ENCODE measurements around the gene B4GALT5. TPM values are rescaled to one million over a fixed set of nuclear protein-coding genes. Genes with fewer than 3 reads are reported as not detected.

The B4GALT5 gene
- polyA plus RNA-seq, 1 of the 3 experiments (the other 2 are of a cell fraction), result 35.1 TPM

DNA sequence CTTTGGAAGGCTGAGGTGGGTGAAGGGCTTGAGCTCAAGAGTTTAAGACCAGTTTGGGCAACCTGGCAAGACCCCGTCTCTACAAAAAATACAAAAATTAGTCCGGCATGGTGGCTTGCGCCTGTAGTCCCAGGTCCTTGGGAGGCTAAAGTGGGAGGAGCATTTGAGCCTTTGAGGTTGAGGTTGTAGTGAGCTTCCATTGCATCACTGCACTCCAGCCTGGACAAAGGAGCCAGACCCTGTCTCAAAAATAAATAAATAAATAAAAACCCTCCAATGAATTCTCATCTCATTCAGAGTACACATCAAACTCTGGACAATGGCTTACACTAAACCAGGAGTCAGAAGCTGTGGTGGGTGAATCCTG is 31.8 kb downstream of the B4GALT5 start (continued):
- TF ChIP-seq, protein P1, sequence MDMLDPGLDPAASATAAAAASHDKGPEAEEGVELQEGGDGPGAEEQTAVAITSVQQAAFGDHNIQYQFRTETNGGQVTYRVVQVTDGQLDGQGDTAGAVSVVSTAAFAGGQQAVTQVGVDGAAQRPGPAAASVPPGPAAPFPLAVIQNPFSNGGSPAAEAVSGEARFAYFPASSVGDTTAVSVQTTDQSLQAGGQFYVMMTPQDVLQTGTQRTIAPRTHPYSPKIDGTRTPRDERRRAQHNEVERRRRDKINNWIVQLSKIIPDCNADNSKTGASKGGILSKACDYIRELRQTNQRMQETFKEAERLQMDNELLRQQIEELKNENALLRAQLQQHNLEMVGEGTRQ (IDR thresholded peaks at IDR 0.05; ENCODE audit: borderline replicate concordance, low read depth, low read length), result no peak

DNA sequence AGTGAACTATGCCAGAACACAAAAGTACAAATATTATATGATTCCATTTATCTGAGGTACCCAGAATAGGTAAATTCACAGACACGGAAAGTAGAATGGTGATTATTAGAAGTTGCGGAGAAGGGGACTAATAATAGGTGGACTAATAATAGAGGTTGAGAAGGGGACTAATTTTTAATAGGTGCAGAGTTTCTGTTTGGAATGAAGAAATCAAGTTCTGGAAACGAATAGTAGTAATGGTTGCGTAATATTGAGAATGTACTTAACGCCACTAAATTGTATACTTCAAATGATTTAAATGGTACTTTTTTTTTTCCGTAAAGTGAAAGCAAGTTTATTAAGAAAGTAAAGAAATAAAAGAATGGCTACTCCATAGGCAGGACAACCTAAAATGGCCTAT is 33.2 kb downstream of the B4GALT5 start:
- Histone ChIP-seq H3K27ac (ENCODE audit: low read depth in 2 of 2, low read length in 1 of 2) (no peak overlapping the region), H3K4me2 (no peak overlapping the region), H3K79me2 (ENCODE audit: insufficient read depth) (peaks cover 100% of the 10 kb centered on the region), H3K4me3 (ENCODE audit: low read depth in 2 of 2, low read length in 1 of 2) (no peak overlapping the region), H3K36me3 (replicated peaks in 1 of 2; ENCODE audit: control insufficient read depth in 1 of 2, insufficient read depth in 2 of 2, low read length in 1 of 2) (no peaks in the 10 kb centered on the region), H3K27me3 (ENCODE audit: insufficient read depth) (no peaks in the 10 kb centered on the region), H2AFZ (ENCODE audit: low read depth) (no peak overlapping the region), H3K9me2 (no peaks in the 10 kb centered on the region), H3K4me1 (ENCODE audit: control insufficient read depth in 1 of 2, insufficient read depth in 2 of 2, low read depth in 1 of 2, low read length in 1 of 2) (peaks cover 18 to 51% of the 10 kb centered on the region in 2 experiments), H4K20me1 (ENCODE audit: insufficient read depth) (peaks cover 30% of the 10 kb centered on the region), H3K9ac (no peak overlapping the region), H3K9me3 (no peaks in the 10 kb centered on the region), H3F3A (replicated peaks; ENCODE audit: insufficient read depth) (peaks cover 11% of the 10 kb centered on the region)
- DNase-seq, result no peak
- no peak for TF ChIP-seq RXRA (IDR thresholded peaks at IDR 0.05; ENCODE audit: borderline replicate concordance, low read depth)
- TF ChIP-seq, protein P2, sequence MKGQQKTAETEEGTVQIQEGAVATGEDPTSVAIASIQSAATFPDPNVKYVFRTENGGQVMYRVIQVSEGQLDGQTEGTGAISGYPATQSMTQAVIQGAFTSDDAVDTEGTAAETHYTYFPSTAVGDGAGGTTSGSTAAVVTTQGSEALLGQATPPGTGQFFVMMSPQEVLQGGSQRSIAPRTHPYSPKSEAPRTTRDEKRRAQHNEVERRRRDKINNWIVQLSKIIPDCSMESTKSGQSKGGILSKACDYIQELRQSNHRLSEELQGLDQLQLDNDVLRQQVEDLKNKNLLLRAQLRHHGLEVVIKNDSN (IDR thresholded peaks at IDR 0.05; ENCODE audit: borderline replicate concordance, low read depth), result no peak
- no peak for TF ChIP-seq TEAD4 (IDR thresholded peaks at IDR 0.05; ENCODE audit: borderline replicate concordance, insufficient read depth)
- TF ChIP-seq MEF2A (IDR thresholded peaks at IDR 0.05; ENCODE audit: borderline replicate concordance, low read depth), result no peak
- no peak for TF ChIP-seq NRF1 (IDR thresholded peaks at IDR 0.05; ENCODE audit: low read depth, low read length)
- no peak for TF ChIP-seq RAD21 (IDR thresholded peaks at IDR 0.05; ENCODE audit: low read length)
- TF ChIP-seq, protein P3, sequence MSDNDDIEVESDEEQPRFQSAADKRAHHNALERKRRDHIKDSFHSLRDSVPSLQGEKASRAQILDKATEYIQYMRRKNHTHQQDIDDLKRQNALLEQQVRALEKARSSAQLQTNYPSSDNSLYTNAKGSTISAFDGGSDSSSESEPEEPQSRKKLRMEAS (IDR thresholded peaks at IDR 0.05; ENCODE audit: low read depth), result no peak
- no peak for TF ChIP-seq CHD2 (IDR thresholded peaks at IDR 0.05; ENCODE audit: low read length, partially characterized antibody)
- no peak for TF ChIP-seq MXI1 (IDR thresholded peaks at IDR 0.05; ENCODE audit: low read depth, low read length)
- TF ChIP-seq YY1 (IDR thresholded peaks at IDR 0.05; ENCODE audit: low read depth), result no peak
- TF ChIP-seq GATA2 (CRISPR knock-in tag; IDR thresholded peaks at IDR 0.05), result no peak
- ChIA-PET POLR2A (no interaction called here), CTCF (no interaction called here)
- WGBS (ENCODE audit: low lambda C conversion rate), result 91% methylated on average over 5 of the region's 6 CpGs

DNA sequence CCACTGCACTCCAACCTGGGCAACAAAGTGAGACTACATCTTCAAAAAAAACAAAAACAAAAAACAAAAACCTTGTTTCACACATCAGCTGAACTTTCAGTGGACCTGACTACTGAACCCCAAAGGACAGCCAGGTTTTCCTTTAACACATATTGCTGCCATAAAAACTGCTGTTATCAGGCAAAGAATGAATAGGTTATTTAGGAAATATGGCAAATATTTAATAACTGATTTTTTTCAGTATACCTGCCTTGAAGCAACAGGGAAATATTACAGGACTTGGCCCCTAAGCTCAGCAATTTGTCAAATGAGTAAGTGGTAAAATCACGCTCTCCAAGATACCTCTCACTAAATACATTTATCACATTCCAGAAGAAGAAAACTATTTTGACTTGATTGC is 34.0 kb downstream of the B4GALT5 start:
- Histone ChIP-seq H3K36me3 (replicated peaks in 1 of 2; ENCODE audit: control insufficient read depth in 1 of 2, insufficient read depth in 2 of 2, low read length in 1 of 2) (no peaks in the 10 kb centered on the region), H3K27me3 (ENCODE audit: insufficient read depth) (no peaks in the 10 kb centered on the region), H2AFZ (ENCODE audit: low read depth) (no peak overlapping the region), H3K9ac (no peak overlapping the region), H3F3A (replicated peaks; ENCODE audit: insufficient read depth) (peaks cover 6% of the 10 kb centered on the region), H3K4me1 (ENCODE audit: control insufficient read depth in 1 of 2, insufficient read depth in 2 of 2, low read depth in 1 of 2, low read length in 1 of 2) (peaks cover 25 to 53% of the 10 kb centered on the region in 2 experiments; a peak in 3 of 4 replicates), H3K4me2 (no peak overlapping the region), H3K4me3 (ENCODE audit: low read depth in 2 of 2, low read length in 1 of 2) (no peak overlapping the region), H4K20me1 (ENCODE audit: insufficient read depth) (peaks cover 32% of the 10 kb centered on the region), H3K9me3 (no peaks in the 10 kb centered on the region), H3K79me2 (ENCODE audit: insufficient read depth) (peaks cover 100% of the 10 kb centered on the region), H3K9me2 (no peaks in the 10 kb centered on the region), H3K27ac (ENCODE audit: low read depth in 2 of 2, low read length in 1 of 2) (no peak overlapping the region)
- TF ChIP-seq JUND (IDR thresholded peaks at IDR 0.05) (no peak), FOXM1 (IDR thresholded peaks at IDR 0.05; ENCODE audit: low read depth) (no peak), RFX5 (IDR thresholded peaks at IDR 0.05; ENCODE audit: low read length) (no peak), FOXJ3 (CRISPR knock-in tag; IDR thresholded peaks at IDR 0.05) (no peak), TCF12 (IDR thresholded peaks at IDR 0.05) (no peak), MXI1 (IDR thresholded peaks at IDR 0.05; ENCODE audit: low read depth, low read length) (no peak), YY1 (IDR thresholded peaks at IDR 0.05; ENCODE audit: low read depth) (no peak), TAF1 (IDR thresholded peaks at IDR 0.05; ENCODE audit: borderline replicate concordance, low read depth, low read length) (no peak)
- TF ChIP-seq, protein P2 (IDR thresholded peaks at IDR 0.05; ENCODE audit: borderline replicate concordance, low read depth), result no peak
- TF ChIP-seq, protein P3 (IDR thresholded peaks at IDR 0.05; ENCODE audit: low read depth), result no peak
- TF ChIP-seq, protein P4, sequence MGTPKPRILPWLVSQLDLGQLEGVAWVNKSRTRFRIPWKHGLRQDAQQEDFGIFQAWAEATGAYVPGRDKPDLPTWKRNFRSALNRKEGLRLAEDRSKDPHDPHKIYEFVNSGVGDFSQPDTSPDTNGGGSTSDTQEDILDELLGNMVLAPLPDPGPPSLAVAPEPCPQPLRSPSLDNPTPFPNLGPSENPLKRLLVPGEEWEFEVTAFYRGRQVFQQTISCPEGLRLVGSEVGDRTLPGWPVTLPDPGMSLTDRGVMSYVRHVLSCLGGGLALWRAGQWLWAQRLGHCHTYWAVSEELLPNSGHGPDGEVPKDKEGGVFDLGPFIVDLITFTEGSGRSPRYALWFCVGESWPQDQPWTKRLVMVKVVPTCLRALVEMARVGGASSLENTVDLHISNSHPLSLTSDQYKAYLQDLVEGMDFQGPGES (IDR thresholded peaks at IDR 0.05; ENCODE audit: low read depth, low read length), result no peak
- ChIA-PET POLR2A (no interaction called here), CTCF (interaction anchor here (0.7 to 1.0 kb wide), 3 partner anchors 18 to 114 kb away, joined by 3 to 5 read pairs (median 4); no protein-coding TSS in a partner anchor)
- no peak for DNase-seq
- WGBS (ENCODE audit: low lambda C conversion rate), result 100% methylated on average over 1 of the region's 1 CpG

All from SK-N-SH (cell line).